ENCODE measurements around the gene ZPR1.

The ZPR1 gene

GRCh38 chr11:116742104-116742503, 45.7 kb downstream of the ZPR1 start:
- no peak for DNase-seq

- no peak for DNase-seq
Observed at GRCh38 chr11:116740741-116741140, 47.1 kb downstream of the ZPR1 start.

GRCh38 chr11:116738975-116739374, 48.8 kb downstream of the ZPR1 start:
- DNase-seq, result no peak

GRCh38 chr11:116736763-116737162, 51.1 kb downstream of the ZPR1 start:
- no peak for DNase-seq

GRCh38 chr11:116733969-116734508, 53.8 kb downstream of the ZPR1 start:
- no peak for DNase-seq

GRCh38 chr11:116733043-116733755, 54.6 kb downstream of the ZPR1 start:
- DNase-seq, result no peak

GRCh38 chr11:116732271-116733042, 55.4 kb downstream of the ZPR1 start:
- peak; percentile 59 for DNase-seq

- DNase-seq, result no peak
Observed at GRCh38 chr11:116731821-116732220, 56.0 kb downstream of the ZPR1 start.

- DNase-seq, result no peak
Observed at GRCh38 chr11:116731097-116731761, 56.6 kb downstream of the ZPR1 start.

- no peak for DNase-seq
Observed at GRCh38 chr11:116730601-116731000, 57.2 kb downstream of the ZPR1 start.

GRCh38 chr11:116730241-116730561, 57.6 kb downstream of the ZPR1 start:
- DNase-seq, result no peak

GRCh38 chr11:116729501-116730240, 58.2 kb downstream of the ZPR1 start:
- DNase-seq, result no peak

- DNase-seq, result no peak
Observed at GRCh38 chr11:116727990-116728389, 59.8 kb downstream of the ZPR1 start.

- no peak for DNase-seq
Observed at GRCh38 chr11:116725434-116726221, 62.2 kb downstream of the ZPR1 start.

- DNase-seq, result no peak
Observed at GRCh38 chr11:116724813-116725212, 63.0 kb downstream of the ZPR1 start.

Data from NCI-H2171 treated with DMSO at 0.1 percent for 48 hours (cell line).